Activated T-cell treated with anti-CD3 and anti-CD28 coated beads, Interleukin-2, amount 50 U/mL, for 24 hours (primary cell): ENCODE results near the gene RXFP3.
"Not testable (repeated sequence)": the region's sequence is repeated elsewhere in the genome, so short reads cannot be mapped to it uniquely, and the experiment has no call there.

ENCODE experiments used
- DNase-seq: peaks from one replicate; pipeline ENCODE4 v3.0.0-alpha.2; 2020
- H3K27ac Mint-ChIP-seq: 2 replicates; pipeline ENCODE4 v1.8.0; 2020; ENCODE audit warnings: mild to moderate bottlenecking, mixed read lengths
- H3K27me3 Mint-ChIP-seq: 2 replicates; pipeline ENCODE4 v1.8.0; 2020; ENCODE audit warnings: mixed read lengths
- H3K36me3 Mint-ChIP-seq: 2 replicates; pipeline ENCODE4 v1.8.0; 2020; ENCODE audit warnings: low read depth, mixed read lengths
- H3K4me1 Mint-ChIP-seq: 2 replicates; pipeline ENCODE4 v1.8.0; 2020; ENCODE audit warnings: low read depth, mixed read lengths
- H3K4me3 Mint-ChIP-seq: 2 replicates; pipeline ENCODE4 v1.8.0; 2020; ENCODE audit warnings: mild to moderate bottlenecking, moderate library complexity, mixed read lengths
- H3K9me3 Mint-ChIP-seq: 2 replicates; pipeline ENCODE4 v1.8.0; 2020; ENCODE audit warnings: mixed read lengths

The RXFP3 gene

GRCh38 chr5:33944543-33945132 lies 8.5 kb downstream of the RXFP3 start:
- peaks cover 30% of the 10 kb centered on the region for H3K27me3 Mint-ChIP-seq
- peaks cover 2% of the 10 kb centered on the region for H3K9me3 Mint-ChIP-seq
- no peak overlapping the region for H3K27ac Mint-ChIP-seq
- DNase-seq = no peak
- H3K4me1 Mint-ChIP-seq = no peaks in the 10 kb centered on the region
- no peak overlapping the region for H3K4me3 Mint-ChIP-seq
- no peaks in the 10 kb centered on the region for H3K36me3 Mint-ChIP-seq

GRCh38 chr5:33952175-33952574 lies 16.0 kb downstream of the RXFP3 start:
- H3K27me3 Mint-ChIP-seq, H3K4me1 Mint-ChIP-seq, H3K36me3 Mint-ChIP-seq, H3K4me3 Mint-ChIP-seq, DNase-seq, H3K9me3 Mint-ChIP-seq, H3K27ac Mint-ChIP-seq: not testable (repeated sequence)

GRCh38 chr5:33957577-33958150 lies 21.5 kb downstream of the RXFP3 start:
- Mint-ChIP-seq H3K4me3 (no peak overlapping the region), H3K27me3 (peaks cover 9% of the 10 kb centered on the region), H3K4me1 (no peaks in the 10 kb centered on the region), H3K27ac (no peak overlapping the region), H3K9me3 (no peaks in the 10 kb centered on the region), H3K36me3 (no peaks in the 10 kb centered on the region)
- no peak for DNase-seq

GRCh38 chr5:33958176-33958575 lies 22.0 kb downstream of the RXFP3 start:
- H3K4me1 Mint-ChIP-seq = no peaks in the 10 kb centered on the region
- peaks cover 9% of the 10 kb centered on the region for H3K27me3 Mint-ChIP-seq
- H3K4me3 Mint-ChIP-seq = no peak overlapping the region
- no peak overlapping the region for H3K27ac Mint-ChIP-seq
- H3K9me3 Mint-ChIP-seq = no peaks in the 10 kb centered on the region
- no peak for DNase-seq
- no peaks in the 10 kb centered on the region for H3K36me3 Mint-ChIP-seq

GRCh38 chr5:33964132-33964700 lies 28.0 kb downstream of the RXFP3 start:
- Mint-ChIP-seq H3K4me1 (peaks cover 17% of the 10 kb centered on the region), H3K27ac (peak overlapping the region; percentile 18), H3K36me3 (no peaks in the 10 kb centered on the region), H3K4me3 (no peak overlapping the region), H3K9me3 (no peaks in the 10 kb centered on the region), H3K27me3 (peaks cover 4% of the 10 kb centered on the region)
- no peak for DNase-seq

- Mint-ChIP-seq H3K4me3 (no peak overlapping the region), H3K27me3 (no peaks in the 10 kb centered on the region), H3K36me3 (no peaks in the 10 kb centered on the region), H3K4me1 (peaks cover 18% of the 10 kb centered on the region), H3K9me3 (no peaks in the 10 kb centered on the region), H3K27ac (no peak overlapping the region)
- DNase-seq = no peak
These were observed 30.6 kb downstream of the RXFP3 start for GRCh38 chr5:33966805-33967204.

- Mint-ChIP-seq H3K36me3 (no peaks in the 10 kb centered on the region), H3K4me3 (no peak overlapping the region), H3K9me3 (no peaks in the 10 kb centered on the region), H3K4me1 (peaks cover 27% of the 10 kb centered on the region), H3K27me3 (no peaks in the 10 kb centered on the region), H3K27ac (no peak overlapping the region)
- no peak for DNase-seq
These were observed 32.2 kb downstream of the RXFP3 start for GRCh38 chr5:33968211-33969005.

GRCh38 chr5:33969572-33970452 lies 33.6 kb downstream of the RXFP3 start:
- Mint-ChIP-seq H3K9me3 (no peaks in the 10 kb centered on the region), H3K36me3 (no peaks in the 10 kb centered on the region), H3K27ac (no peak overlapping the region), H3K4me1 (peaks cover 22% of the 10 kb centered on the region), H3K27me3 (no peaks in the 10 kb centered on the region), H3K4me3 (no peak overlapping the region)
- DNase-seq = no peak

- Mint-ChIP-seq H3K36me3 (no peaks in the 10 kb centered on the region), H3K27me3 (no peaks in the 10 kb centered on the region), H3K4me3 (no peak overlapping the region), H3K27ac (no peak overlapping the region), H3K9me3 (no peaks in the 10 kb centered on the region), H3K4me1 (peaks cover 14% of the 10 kb centered on the region)
- DNase-seq = no peak
These were observed 37.1 kb downstream of the RXFP3 start for GRCh38 chr5:33973271-33973670.

- Mint-ChIP-seq H3K4me1 (peaks cover 12% of the 10 kb centered on the region), H3K4me3 (no peak overlapping the region), H3K27me3 (no peaks in the 10 kb centered on the region), H3K9me3 (no peaks in the 10 kb centered on the region), H3K27ac (no peak overlapping the region), H3K36me3 (no peaks in the 10 kb centered on the region)
- DNase-seq = no peak
These were observed 39.7 kb downstream of the RXFP3 start for GRCh38 chr5:33975852-33976251.

GRCh38 chr5:33976307-33976706 lies 40.1 kb downstream of the RXFP3 start:
- no peak overlapping the region for H3K4me3 Mint-ChIP-seq
- no peaks in the 10 kb centered on the region for H3K9me3 Mint-ChIP-seq
- peaks cover 12% of the 10 kb centered on the region for H3K4me1 Mint-ChIP-seq
- no peak overlapping the region for H3K27ac Mint-ChIP-seq
- DNase-seq = no peak
- H3K27me3 Mint-ChIP-seq = no peaks in the 10 kb centered on the region
- no peaks in the 10 kb centered on the region for H3K36me3 Mint-ChIP-seq

- Mint-ChIP-seq H3K4me3 (no peak overlapping the region), H3K27me3 (no peaks in the 10 kb centered on the region), H3K36me3 (no peaks in the 10 kb centered on the region), H3K27ac (no peak overlapping the region), H3K4me1 (peaks cover 4% of the 10 kb centered on the region), H3K9me3 (no peaks in the 10 kb centered on the region)
- no peak for DNase-seq
These were observed 42.1 kb downstream of the RXFP3 start for GRCh38 chr5:33978306-33978705.

- no peaks in the 10 kb centered on the region for H3K27me3 Mint-ChIP-seq
- H3K27ac Mint-ChIP-seq = no peak overlapping the region
- H3K4me3 Mint-ChIP-seq = no peak overlapping the region
- no peaks in the 10 kb centered on the region for H3K9me3 Mint-ChIP-seq
- DNase-seq = no peak
- no peaks in the 10 kb centered on the region for H3K36me3 Mint-ChIP-seq
- H3K4me1 Mint-ChIP-seq = no peaks in the 10 kb centered on the region
These were observed 43.8 kb downstream of the RXFP3 start for GRCh38 chr5:33980030-33980429.

GRCh38 chr5:33981408-33982162 lies 45.4 kb downstream of the RXFP3 start:
- Mint-ChIP-seq H3K27ac (no peak overlapping the region), H3K36me3 (peaks cover under 1% of the 10 kb centered on the region), H3K4me1 (no peaks in the 10 kb centered on the region), H3K27me3 (no peaks in the 10 kb centered on the region), H3K9me3 (no peaks in the 10 kb centered on the region), H3K4me3 (no peak overlapping the region)
- no peak for DNase-seq
